ENCODE measurements around the gene PRPH.
"Not testable (repeated sequence)": the region's sequence is repeated elsewhere in the genome, so short reads cannot be mapped to it uniquely, and the experiment has no call there.

PRPH gene

DNA sequence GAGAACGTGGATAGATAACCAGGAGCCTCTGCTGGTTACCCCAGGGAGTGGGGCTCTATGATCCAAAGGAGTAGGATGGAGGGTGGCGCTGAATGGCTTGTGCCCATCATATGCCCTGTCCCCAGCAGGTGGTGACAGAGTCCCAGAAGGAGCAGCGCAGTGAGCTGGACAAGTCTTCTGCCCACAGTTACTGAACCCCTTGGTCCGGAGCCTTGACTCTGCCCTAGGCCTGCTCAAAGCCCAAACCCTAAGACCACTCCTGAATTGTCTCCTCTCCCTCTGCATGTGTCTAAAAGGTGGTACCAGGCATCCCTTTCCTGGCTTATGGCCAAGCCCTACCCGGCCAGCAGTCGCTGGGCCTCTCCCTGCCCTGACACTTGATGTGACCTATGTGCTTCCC, 3.2 kb downstream of the PRPH start:
- no peak for DNase-seq (ENCODE audit: low spot score)
- FAIRE-seq: no peak

DNA sequence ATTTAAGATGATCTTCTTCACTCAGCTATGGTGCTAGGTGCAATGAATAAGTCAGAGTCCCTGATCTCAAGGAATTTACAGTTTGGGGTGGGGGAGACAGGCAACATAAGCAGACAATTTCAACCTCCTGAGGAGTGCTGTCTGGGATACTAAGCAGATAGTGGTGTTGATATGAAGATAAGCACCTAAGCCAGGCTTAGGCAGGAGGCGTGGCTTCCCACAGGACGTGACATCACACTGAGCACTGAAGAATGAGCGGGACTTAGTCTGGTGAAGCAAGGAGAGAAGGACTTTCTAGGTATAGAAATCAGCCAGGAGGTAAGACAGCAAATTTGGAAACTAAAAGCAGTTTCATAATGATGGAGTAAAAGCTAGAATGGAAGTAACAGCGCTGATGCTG, 6.8 kb downstream of the PRPH start:
- DNase-seq (ENCODE audit: low spot score): no peak
- FAIRE-seq: no peak

DNA sequence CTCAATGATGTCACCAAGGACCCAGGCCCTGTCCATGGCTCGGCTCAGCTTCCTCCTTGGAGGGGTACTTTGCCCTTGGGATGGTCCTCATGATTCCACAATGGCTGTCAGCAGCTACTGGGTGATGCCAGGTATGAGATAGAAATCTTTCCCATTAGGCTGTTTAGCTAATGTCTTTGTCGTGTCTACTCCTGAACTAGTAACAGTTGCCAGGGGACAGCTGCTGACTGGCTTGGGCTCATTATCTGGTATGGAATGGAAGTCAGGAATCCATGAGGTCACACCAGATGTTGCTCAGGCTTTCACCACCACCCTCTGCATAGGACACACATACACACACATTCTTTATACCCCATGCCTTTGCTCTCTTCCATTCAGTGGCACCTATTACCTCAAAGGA, 9.2 kb downstream of the PRPH start:
- FAIRE-seq: no peak

DNA sequence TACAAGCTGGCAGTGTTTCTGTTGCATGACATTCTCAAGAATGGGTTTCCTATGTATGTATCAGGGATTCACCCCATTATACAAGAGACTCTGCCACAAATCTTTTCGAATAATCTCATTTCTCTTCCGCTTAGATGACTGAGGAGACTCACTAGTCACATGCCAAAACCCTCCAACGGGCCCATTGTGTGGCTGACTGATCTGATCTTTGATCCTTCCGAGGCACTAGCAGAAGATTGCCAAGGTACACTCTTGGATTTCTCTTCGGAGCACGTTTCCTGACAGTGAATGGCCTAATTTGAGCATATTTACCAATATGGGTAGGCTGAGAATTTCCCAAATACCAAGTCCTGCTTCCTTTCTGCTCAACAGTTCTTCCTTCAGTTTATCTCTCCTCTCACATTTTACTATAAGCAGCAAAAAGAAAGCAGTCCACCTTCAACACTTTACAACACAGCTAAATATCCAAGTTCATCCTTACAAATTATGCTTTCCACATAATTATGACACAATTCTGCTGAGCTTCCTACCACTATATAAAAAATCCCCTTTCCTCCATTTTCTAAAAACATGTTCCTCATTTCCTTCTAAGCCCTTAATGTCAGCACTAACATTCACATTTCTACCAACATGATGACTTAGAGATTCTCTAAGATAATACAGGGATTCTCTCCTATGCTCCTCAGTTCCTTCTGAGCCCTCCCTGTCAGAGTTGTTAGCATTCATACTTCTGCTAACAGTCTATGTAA, 11.0 kb downstream of the PRPH start:
- DNase-seq (ENCODE audit: low spot score) (no peak), FAIRE-seq (no peak)

More for the DNA sequence above, 9.2 kb downstream of the PRPH start:
- DNase-seq (ENCODE audit: low spot score): no peak

DNA sequence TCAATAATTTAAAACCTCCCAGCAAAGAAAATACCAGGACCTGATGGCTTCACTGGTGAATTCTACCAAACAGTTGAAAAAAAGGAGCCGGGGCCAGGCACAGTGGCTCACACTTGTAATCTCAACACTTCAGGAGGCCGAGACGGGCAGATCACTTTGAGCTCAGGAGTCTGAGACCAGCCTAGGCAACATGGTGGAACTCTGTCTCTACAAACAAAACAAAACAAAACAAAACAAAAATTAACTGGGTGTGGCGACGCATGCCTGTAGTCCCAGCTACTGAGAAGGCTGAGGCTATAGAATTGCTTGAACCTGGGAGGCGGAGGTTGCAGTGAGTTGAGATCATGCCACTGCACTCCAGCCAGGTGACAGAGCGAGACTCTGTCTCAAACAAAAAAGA, 14.4 kb downstream of the PRPH start:
- FAIRE-seq: no peak
- DNase-seq (ENCODE audit: low spot score): no peak

DNA sequence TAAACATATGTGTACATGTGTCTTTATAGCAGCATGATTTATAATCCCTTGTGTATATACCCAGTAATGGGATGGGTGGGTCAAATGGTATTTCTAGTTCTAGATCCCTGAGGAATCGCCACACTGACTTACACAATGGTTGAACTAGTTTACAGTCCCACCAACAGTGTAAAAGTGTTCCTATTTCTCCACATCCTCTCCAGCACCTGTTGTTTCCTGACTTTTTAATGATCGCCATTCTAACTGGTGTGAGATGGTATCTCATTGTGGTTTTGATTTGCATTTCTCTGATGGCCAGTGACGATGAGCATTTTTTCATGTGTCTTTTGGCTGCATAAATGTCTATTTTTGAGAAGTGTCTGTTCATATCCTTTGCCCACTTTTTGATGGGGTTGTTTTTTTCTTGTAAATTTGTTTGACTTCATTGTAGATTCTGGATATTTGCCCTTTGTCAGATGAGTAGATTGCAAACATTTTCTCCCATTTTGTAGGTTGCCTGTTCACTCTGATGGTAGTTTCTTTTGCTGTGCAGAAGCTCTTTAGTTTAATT, 15.6 kb downstream of the PRPH start:
- not testable (repeated sequence) for FAIRE-seq; DNase-seq (ENCODE audit: low spot score)

DNA sequence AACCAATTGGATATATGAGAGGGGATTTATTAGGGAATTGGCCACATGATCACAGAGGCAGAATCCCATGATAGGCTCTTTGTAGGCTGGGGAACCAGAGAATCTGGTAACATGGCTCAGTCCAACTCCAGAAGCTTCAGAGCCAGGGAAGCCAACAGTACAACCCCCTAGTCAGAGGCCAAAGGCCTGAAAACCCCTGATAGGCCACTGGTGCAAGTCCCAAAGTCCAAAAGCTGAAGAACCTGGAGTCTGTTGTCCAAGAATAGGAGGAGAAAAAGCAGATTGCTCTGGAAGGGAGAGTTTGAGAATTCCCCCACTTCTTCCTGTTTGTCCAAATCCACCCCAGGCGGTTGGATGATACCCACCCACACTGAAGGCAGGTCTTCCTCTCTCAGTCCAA, 19.9 kb downstream of the PRPH start:
- DNase-seq (ENCODE audit: low spot score) (no peak), FAIRE-seq (no peak)

DNA sequence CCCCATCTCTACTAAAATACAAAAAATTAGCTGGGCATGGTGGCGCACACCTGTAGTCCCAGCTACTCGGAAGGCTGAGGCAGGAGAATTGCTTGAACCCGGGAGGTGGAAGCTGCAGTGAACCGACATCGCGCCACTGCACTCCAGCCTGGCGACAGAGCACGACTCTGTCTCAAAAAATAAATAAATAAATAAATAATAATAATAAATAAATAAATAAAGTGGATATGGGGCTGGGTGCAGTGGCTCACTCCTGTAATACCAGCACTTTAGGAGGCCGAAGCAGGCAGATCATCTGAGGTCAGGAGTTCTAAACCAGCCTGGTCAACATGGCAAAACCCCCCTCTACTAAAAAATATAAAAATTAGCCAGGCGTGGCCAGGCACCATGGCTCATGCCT, 22.2 kb downstream of the PRPH start:
- FAIRE-seq; DNase-seq (ENCODE audit: low spot score): not testable (repeated sequence)

DNA sequence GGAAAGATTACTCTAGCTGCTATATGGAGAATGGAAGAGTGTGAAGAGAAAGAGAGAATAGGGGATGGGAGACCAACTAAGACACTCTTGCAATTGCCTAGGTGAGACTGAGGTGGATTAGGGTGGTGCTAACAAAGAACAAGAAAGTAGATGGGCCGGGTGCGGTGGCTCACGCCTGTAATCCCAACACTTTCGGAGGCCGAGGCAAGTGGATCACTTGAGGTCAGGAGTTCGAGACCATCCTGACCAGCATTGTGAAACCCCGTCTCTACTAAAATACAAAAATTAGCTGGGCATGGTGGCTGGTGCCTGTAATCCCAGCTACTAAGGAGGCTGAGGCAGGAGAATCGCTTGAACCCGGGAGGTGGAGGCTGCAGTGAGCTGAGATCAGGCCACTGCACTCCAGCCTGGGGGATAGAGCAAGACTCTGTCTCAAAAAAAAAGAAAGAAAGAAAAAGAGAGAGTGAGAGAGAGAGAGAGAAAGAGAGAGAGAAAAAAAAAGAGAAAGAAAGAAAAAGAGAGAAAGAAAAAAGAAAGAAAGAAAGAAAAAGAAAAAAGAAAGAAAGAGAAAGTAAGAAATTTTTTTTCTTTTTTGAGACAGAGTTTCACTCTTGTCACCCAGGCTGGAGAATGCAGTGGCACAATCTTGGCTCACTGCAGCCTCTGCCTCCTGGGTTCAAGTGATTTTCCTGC, 25.6 kb downstream of the PRPH start:
- FAIRE-seq; DNase-seq (ENCODE audit: low spot score): not testable (repeated sequence)

DNA sequence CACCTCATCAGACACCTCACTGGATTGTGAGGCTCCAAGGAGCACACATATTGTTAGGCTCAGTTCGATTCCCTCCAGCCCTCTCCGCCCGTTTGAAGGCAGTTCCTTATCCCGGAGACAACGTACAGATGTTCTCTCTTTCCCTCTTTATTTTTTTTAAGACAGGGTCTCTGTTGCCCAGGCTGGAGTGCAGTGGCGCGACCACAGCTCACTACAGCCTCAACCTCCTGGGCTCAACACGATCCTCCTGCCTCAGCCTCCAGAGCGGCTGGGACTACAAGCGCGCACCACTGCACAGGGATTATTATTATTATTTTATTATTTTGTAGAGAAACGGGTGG, 27.4 kb downstream of the PRPH start:
- DNase-seq (ENCODE audit: low spot score) (no peak), FAIRE-seq (no peak)

DNA sequence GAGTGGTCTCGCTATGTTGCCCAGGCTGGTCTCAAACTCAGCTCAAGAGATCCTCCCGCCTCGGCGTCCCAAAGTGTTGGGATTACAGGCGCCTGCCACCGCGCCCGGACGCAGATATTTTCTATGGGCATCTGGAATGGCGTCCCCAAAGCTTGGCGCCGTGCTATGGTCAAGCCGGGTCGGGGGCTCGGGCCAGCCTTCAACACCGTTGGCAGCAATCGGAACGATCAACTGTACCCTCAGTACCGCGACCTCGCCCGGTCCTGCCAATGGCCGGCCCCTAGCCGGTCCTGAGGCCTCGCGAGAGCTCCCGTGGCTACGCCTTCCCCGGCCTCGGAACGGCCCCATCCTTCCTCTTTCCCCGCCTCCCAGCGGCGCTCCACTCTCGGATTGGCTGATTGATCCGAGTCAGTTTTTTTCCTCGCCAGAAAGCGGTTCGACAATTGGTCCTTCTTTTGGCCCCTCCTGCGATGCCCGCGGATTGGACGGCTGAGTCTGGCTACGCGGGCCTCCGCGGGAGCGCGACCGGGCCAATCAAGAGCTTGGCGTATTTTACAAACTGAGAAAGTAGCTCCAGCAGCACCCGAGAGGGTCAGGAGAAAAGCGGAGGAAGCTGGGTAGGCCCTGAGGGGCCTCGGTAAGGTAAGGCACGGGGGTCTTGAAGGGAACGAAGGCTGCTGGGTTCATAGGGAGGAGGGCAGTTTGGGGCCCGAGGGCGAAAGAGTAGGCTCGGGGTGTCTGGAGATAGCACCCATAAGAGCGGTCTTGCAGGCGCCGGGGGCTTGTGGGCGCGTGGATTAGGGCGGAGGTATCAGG, 28.0 kb downstream of the PRPH start, which contains the start of gene TROAP:
Gene TROAP, plus strand, starts transcription at position 548 of the 816 bp plus-strand sequence. CDS start 354 bp downstream, outside the sequence.
- DNase-seq (ENCODE audit: low spot score) (peak; percentile 99), FAIRE-seq (no peak)

DNA sequence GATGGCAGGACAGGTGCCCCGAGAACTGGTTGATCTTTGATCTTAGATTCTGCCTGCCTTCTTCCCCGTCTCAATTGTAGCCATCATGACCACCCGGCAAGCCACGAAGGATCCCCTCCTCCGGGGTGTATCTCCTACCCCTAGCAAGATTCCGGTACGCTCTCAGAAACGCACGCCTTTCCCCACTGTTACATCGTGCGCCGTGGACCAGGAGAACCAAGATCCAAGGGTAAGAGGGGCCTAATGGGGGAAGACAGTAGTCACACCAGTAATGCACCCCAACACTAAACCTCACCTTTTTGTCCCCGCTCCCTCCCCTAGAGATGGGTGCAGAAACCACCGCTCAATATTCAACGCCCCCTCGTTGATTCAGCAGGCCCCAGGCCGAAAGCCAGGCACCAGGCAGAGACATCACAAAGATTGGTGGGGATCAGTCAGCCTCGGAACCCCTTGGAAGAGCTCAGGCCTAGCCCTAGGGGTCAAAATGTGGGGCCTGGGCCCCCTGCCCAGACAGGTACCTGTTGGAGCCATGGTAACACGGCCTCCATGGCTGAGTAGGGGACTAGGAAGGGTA, 28.7 kb downstream of the PRPH start:
- DNase-seq (ENCODE audit: low spot score) (no peak), FAIRE-seq (no peak)

DNA sequence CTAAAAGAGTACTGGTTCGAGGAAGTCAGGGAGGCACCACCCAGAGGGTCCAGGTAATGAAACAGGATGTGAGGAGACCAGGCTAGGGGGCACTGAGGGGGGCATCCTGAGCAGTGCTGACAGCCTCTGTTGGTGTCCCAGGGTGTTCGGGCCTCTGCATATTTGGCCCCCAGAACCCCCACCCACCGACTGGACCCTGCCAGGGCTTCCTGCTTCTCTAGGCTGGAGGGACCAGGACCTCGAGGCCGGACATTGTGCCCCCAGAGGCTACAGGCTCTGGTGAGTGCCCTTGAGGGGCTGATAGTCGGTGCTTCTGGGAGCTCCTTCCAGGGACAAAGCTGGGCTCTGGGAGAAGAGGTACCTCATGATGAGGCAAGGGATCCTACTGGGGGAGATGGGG, 30.7 kb downstream of the PRPH start:
- DNase-seq (ENCODE audit: low spot score) (no peak), FAIRE-seq (no peak)

DNA sequence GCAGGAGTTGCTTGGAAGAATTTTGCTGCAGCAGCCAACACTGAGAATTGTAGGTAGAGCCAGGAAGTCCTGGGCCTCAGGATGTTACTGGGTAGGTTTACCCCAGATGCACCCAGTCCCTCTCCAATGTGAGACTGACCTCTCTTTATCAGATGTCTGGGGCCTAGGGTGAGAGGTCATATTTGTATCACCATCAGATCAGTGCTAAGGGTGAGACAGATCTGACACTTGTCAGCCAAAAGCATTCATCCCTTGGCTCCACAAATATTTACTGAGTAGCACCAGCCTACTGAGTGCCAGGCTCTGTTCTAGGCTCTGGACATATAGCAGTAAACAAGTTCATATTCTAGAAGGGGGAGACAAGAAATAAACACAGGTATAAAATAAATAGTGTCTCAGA, 32.4 kb downstream of the PRPH start:
- DNase-seq (ENCODE audit: low spot score) (no peak), FAIRE-seq (no peak)

DNA sequence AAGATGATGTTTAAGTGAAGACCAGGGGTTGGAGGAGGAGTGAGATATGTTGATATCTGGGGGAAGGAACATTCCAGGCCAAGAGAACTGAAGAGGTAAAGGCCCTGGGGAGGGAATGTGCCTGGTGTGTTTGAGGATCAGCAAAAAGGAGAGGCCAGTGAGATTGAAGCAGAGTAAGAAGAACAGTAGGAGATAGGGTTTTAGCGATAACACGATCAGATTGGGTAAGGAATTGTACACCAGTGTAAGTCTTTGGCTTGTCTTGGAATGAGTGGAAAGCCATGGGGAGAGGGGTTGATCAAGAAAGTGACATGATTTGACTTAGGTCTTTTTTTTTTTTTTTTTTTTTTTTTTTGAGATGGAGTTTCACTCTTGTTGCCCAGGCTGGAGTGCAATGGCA, 32.9 kb downstream of the PRPH start:
- FAIRE-seq: no peak
- DNase-seq (ENCODE audit: low spot score): no peak

DNA sequence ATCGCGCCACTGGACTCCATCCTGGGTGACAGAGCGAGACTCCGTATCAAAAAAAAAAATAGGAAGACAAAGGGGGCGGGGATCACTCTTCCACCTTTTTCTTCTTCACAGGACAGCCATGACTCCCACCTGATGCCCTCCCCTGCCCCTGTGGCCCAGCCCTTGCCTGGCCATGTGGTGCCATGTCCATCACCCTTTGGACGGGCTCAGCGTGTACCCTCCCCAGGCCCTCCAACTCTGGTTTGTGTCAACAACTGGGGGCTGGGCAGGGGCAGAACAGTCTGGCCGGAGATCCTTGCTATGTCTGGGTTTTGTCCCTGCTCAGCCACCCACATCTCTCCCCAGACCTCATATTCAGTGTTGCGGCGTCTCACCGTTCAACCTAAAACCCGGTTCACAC, 33.9 kb downstream of the PRPH start:
- FAIRE-seq (no peak), DNase-seq (ENCODE audit: low spot score) (no peak)

DNA sequence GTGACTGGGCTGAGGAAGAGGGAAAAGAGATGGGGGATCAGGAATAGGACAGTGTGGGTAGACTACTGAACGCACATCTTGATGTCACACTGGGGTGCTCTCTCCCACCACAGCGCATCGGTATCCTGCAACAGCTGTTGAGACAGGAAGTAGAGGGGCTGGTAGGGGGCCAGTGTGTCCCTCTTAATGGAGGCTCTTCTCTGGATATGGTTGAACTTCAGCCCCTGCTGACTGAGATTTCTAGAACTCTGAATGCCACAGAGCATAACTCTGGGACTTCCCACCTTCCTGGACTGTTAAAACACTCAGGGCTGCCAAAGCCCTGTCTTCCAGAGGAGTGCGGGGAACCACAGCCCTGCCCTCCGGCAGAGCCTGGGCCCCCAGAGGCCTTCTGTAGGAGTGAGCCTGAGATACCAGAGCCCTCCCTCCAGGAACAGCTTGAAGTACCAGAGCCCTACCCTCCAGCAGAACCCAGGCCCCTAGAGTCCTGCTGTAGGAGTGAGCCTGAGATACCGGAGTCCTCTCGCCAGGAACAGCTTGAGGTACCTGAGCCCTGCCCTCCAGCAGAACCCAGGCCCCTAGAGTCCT, 35.2 kb downstream of the PRPH start:
- DNase-seq (ENCODE audit: low spot score): no peak
- FAIRE-seq: no peak

DNA sequence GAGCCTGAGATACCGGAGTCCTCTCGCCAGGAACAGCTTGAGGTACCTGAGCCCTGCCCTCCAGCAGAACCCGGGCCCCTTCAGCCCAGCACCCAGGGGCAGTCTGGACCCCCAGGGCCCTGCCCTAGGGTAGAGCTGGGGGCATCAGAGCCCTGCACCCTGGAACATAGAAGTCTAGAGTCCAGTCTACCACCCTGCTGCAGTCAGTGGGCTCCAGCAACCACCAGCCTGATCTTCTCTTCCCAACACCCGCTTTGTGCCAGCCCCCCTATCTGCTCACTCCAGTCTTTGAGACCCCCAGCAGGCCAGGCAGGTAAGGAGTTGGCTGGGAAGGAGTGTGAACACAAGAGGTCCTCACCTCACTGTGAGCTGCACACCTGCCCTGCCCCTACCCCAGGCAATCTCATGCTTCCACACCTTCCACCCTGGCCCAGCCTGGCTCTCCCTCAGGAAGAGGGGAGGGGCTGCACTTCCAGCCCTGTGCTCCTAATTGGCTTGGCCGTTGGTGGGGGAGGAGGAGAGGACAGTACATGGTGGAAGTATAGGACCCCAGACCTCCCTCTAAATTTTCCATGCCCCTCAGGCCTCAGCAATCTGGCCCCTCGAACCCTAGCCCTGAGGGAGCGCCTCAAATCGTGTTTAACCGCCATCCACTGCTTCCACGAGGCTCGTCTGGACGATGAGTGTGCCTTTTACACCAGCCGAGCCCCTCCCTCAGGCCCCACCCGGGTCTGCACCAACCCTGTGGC, 35.9 kb downstream of the PRPH start:
- FAIRE-seq: no peak
- DNase-seq (ENCODE audit: low spot score): no peak

DNA sequence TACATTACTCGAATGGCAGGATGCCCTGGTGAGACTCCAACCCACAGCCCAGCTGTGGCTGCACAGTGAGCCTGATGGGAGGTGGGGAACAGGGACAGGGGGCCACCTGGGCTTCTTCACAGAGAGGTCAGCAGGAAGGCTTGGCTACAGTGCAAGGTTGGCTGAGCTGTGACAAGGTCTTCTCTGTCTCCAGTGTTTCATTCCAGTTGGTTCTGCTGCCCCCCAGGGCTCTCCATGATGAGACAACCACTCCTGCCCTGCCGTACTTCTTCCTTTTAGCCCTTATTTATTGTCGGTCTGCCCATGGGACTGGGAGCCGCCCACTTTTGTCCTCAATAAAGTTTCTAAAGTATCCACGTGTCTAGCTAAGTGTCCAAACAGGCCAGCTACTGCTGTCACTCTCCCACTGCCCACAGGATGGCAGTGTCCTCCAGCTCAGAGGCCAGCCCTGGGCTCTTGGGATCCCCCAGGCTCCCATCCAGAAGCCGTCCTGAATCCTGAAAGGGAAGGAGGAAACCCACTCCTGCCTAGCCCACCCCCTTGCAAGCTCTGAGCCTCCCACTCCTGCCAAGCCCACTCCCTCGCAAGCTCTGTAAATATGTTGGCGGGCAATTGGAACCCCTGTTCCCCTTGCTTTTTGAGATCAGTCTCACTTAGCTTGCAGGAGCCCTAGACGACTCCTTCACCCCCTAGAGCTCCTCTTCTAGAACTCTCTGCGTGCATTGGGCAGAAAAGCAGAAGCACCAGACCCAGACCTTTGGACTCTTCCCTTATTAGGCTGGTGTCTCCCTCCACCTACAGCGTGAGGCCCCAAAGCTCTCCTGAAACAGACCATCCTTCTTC, 36.7 kb downstream of the PRPH start:
- FAIRE-seq (no peak), DNase-seq (ENCODE audit: low spot score) (peak; percentile 58)
